Measurements from ENCODE around the gene DCAF8.

DCAF8 gene

DNA sequence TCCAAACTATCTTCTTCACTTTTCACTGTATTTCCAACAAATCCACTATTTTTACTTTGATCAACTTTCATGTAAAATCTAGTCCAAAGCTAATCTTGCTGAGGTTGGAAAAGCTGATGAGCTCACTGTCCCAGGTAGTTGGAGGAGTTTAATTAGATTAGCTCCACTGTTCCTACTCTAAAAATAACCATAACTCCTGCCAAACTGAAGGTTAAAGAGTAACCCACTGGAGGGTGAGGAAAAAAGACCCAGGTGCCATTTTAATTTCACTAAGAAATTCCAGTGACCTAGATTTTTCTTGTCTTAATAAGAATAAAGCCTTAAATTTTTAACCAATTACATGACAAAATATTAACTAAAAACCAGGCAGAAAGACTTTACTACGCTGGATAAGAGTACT lies 15.3 kb downstream of the DCAF8 start:
- H3K4me3 Mint-ChIP-seq = no peak overlapping the region
- no peak overlapping the region for H3K27ac Mint-ChIP-seq
- peaks cover 43% of the 10 kb centered on the region for H3K36me3 Mint-ChIP-seq (ENCODE audit: low read depth)
- H3K27me3 Mint-ChIP-seq (ENCODE audit: low read depth, poor library complexity) = no peaks in the 10 kb centered on the region
- TF ChIP-seq, protein P1, sequence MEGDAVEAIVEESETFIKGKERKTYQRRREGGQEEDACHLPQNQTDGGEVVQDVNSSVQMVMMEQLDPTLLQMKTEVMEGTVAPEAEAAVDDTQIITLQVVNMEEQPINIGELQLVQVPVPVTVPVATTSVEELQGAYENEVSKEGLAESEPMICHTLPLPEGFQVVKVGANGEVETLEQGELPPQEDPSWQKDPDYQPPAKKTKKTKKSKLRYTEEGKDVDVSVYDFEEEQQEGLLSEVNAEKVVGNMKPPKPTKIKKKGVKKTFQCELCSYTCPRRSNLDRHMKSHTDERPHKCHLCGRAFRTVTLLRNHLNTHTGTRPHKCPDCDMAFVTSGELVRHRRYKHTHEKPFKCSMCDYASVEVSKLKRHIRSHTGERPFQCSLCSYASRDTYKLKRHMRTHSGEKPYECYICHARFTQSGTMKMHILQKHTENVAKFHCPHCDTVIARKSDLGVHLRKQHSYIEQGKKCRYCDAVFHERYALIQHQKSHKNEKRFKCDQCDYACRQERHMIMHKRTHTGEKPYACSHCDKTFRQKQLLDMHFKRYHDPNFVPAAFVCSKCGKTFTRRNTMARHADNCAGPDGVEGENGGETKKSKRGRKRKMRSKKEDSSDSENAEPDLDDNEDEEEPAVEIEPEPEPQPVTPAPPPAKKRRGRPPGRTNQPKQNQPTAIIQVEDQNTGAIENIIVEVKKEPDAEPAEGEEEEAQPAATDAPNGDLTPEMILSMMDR (IDR thresholded peaks at IDR 0.05) = no peak
- H3K9me3 Mint-ChIP-seq = no peaks in the 10 kb centered on the region
- H3K4me1 Mint-ChIP-seq = peaks cover 33% of the 10 kb centered on the region
- DNase-seq = no peak

DNA sequence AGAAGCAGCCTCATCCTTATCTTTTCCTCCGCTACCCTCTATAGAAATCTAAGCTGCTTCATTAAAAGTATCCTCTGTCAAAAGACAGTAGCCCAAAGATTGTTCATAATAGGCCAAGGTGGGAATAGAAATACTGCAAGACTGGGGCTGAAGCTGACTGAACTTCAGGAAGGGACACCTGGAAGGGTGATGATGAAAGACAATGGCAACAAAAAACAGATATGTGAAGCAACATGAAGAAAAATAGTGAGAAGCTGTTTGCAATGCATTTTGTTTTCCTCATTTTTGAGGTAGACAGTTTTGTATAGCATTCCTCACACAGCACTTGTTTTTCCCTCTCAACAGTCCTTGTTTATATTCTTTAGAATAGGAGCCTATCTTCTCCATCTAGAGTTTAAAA lies 16.9 kb downstream of the DCAF8 start:
- TF ChIP-seq, protein P1 (IDR thresholded peaks at IDR 0.05) = no peak
- Mint-ChIP-seq H3K36me3 (ENCODE audit: low read depth) (peaks cover 38% of the 10 kb centered on the region), H3K27ac (peak overlapping the region; percentile 63), H3K4me1 (peaks cover 18% of the 10 kb centered on the region), H3K9me3 (no peaks in the 10 kb centered on the region), H3K27me3 (ENCODE audit: low read depth, poor library complexity) (no peaks in the 10 kb centered on the region), H3K4me3 (no peak overlapping the region)
- no peak for DNase-seq

DNA sequence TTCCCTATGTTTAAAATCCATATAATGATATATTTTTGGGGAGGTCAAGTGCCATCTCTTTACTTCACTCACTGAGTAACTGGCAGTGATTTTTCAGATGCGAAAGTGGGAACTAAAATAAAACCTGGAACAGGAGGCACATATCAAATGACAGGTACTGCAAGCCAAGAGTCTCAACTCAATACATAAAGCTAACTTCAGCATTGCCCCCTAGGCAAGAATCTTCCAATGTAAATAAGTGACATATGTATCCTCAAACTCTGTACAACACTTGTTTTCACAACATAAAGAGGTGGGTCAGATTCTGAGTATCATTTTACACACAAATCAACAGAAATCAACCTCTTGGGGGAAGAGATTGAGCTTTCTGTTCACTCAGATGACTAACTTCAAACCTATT lies 18.1 kb downstream of the DCAF8 start:
- TF ChIP-seq, protein P1 (IDR thresholded peaks at IDR 0.05) = no peak
- Mint-ChIP-seq H3K36me3 (ENCODE audit: low read depth) (peaks cover 44% of the 10 kb centered on the region), H3K9me3 (no peaks in the 10 kb centered on the region), H3K27ac (no peak overlapping the region), H3K4me3 (no peak overlapping the region), H3K4me1 (peaks cover 18% of the 10 kb centered on the region), H3K27me3 (ENCODE audit: low read depth, poor library complexity) (no peaks in the 10 kb centered on the region)
- no peak for DNase-seq

DNA sequence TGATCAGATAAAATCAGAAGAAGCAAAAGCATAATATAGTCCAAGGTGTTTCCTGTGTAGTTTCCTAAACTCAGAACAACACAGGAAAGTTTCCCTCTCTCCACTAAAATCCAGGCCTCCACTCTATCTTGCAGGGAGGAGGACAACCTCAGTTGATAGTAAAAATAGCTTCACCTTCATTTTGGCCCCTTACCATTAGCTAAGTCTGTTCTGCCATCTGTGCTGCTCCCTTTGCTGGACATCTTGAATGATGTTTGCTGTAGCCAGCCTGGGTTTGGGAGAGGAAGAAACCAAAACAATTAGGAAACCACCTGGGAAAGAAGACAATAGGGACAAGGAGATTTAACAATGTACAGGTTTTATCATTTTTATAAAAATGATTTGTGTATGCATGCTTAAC lies 18.6 kb downstream of the DCAF8 start:
- H3K4me1 Mint-ChIP-seq = peaks cover 18% of the 10 kb centered on the region
- no peak for DNase-seq
- H3K36me3 Mint-ChIP-seq (ENCODE audit: low read depth) = peaks cover 49% of the 10 kb centered on the region
- no peak overlapping the region for H3K4me3 Mint-ChIP-seq
- TF ChIP-seq, protein P1 (IDR thresholded peaks at IDR 0.05) = no peak
- no peaks in the 10 kb centered on the region for H3K27me3 Mint-ChIP-seq (ENCODE audit: low read depth, poor library complexity)
- peak overlapping the region; percentile 79 for H3K27ac Mint-ChIP-seq
- no peaks in the 10 kb centered on the region for H3K9me3 Mint-ChIP-seq

DNA sequence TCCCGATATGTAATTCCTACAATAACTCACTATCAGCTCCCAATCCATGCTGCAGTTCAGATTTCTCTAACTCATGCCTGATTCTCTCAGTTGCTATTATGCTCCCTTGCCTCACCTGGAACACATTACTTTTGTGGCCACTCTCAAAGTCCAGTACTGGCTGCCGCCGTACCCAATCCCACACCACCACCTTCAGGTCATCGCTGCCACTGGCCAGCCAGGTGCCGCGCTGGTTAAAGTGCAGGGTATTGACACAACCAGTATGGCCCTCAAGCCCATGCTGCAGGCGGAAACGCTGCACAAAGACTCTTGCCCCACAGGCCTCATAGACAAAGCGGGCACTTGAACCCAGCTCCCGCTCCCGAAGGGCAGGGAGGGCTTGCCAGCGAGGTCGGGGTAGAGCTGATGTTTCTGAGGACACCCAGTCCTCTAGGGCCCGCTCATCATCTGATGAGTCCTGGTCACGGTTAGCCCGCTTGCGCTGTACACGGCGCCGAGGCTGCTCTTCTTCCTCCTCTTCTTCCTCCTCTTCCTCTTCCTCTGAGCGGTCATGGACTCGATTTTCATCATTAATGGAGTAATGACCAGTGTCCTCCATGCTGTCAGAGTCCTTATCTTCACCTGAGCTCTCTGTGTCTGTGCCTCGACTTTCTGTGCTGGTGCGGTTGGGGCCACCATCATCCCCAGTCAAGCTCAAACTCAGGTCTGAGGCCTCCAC lies 22.6 kb downstream of the DCAF8 start:
- Mint-ChIP-seq H3K27ac (peak overlapping the region; percentile 62), H3K9me3 (no peaks in the 10 kb centered on the region), H3K36me3 (ENCODE audit: low read depth) (peaks cover 69% of the 10 kb centered on the region), H3K27me3 (ENCODE audit: low read depth, poor library complexity) (no peaks in the 10 kb centered on the region), H3K4me1 (peaks cover 2% of the 10 kb centered on the region), H3K4me3 (no peak overlapping the region)
- no peak for DNase-seq
- TF ChIP-seq, protein P1 (IDR thresholded peaks at IDR 0.05) = no peak

DNA sequence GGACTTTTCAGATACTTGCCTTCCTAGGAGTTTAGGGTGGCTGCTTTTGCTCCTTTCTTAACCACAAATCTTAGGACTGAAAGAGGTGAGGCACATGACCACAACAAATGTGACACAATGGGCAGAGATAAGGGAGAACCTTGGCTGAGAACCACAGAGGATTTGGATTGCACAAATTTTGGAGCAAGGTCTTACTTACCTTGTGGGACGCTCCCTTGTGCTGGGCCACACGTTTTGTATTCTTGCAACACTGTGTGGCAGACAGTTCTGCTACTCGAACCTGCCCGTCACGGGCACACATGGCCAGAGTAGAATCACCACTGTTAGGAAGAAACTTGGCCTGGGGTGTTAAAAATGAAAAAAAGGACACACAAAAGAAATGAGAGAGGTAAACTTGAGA lies 23.9 kb downstream of the DCAF8 start:
- Mint-ChIP-seq H3K27ac (no peak overlapping the region), H3K27me3 (ENCODE audit: low read depth, poor library complexity) (no peaks in the 10 kb centered on the region), H3K9me3 (no peaks in the 10 kb centered on the region), H3K4me3 (no peak overlapping the region), H3K36me3 (ENCODE audit: low read depth) (peaks cover 68% of the 10 kb centered on the region), H3K4me1 (no peaks in the 10 kb centered on the region)
- TF ChIP-seq, protein P1 (IDR thresholded peaks at IDR 0.05) = no peak
- no peak for DNase-seq
